NCI-H1436 (cell line): ENCODE measurements around the gene HLA-DOA.

Experiments used
- DNase-seq: peaks from one replicate; lab custom pipeline; 2025; lab: John Stamatoyannopoulos, UW

The HLA-DOA gene

DNA sequence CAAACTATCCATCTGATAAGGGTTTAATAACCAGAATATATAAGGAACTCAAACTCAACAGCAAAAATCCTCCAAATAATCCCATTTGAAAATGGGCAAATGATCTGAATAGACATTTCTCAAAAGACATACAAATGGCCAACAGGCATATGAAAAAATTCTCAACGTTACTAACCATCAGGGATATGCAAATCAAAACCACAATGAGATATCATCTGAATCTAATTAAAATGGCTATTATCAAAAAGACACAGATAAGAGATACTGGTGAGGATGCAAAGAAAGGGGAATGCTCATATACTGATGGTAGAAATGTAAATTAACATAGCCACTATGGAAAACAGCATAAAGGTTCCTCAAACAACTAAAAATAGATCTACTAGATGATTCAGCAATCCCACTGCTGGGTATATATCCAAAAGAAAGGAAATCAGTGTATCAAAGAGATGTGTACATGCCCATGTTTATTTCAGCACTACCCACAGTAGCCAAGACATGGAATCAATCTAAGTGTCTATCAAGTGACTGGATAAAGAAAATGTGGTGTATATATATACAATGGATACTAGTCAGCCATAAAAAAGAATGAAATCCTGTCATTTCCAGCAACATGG, 47.1 kb downstream of the HLA-DOA start:
- no peak for DNase-seq

DNA sequence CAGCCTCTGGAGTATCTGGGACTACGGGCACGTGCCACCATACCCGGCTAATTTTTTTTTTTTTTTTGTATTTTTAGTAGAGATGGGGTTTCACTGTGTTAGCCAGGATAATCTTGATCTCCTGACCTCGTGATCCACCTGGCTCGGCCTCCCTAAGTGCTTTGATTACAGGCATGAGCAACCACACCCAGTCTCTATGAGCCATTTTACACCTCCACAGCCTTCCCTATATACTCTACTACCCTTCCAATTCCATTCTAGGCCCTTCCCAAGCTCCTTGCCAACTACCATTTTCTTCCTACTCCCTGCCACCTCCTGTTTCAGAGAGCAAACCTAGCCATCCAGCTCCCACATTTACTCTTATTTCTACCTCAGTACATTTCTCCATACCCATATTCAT, 48.8 kb downstream of the HLA-DOA start:
- no peak for DNase-seq

DNA sequence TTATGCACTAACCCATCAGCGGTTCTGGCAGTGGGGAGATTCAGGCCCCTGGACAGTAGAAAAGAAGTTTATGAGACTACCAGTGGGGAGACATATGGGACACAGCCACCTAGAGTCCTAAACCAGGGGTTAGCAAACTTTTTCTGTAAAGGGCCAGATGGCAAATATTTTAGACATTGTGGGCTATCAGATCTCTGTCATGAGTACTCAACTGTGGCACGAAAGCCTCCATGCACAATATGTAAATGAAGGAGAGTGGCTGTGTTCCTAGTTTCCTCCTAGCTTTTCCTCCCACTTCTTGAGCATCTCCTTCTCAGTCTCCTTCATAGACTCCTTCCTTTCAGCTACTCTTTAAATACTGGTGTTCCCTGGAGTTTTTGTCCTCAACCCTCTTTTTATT, 53.2 kb downstream of the HLA-DOA start:
- DNase-seq = no peak

DNA sequence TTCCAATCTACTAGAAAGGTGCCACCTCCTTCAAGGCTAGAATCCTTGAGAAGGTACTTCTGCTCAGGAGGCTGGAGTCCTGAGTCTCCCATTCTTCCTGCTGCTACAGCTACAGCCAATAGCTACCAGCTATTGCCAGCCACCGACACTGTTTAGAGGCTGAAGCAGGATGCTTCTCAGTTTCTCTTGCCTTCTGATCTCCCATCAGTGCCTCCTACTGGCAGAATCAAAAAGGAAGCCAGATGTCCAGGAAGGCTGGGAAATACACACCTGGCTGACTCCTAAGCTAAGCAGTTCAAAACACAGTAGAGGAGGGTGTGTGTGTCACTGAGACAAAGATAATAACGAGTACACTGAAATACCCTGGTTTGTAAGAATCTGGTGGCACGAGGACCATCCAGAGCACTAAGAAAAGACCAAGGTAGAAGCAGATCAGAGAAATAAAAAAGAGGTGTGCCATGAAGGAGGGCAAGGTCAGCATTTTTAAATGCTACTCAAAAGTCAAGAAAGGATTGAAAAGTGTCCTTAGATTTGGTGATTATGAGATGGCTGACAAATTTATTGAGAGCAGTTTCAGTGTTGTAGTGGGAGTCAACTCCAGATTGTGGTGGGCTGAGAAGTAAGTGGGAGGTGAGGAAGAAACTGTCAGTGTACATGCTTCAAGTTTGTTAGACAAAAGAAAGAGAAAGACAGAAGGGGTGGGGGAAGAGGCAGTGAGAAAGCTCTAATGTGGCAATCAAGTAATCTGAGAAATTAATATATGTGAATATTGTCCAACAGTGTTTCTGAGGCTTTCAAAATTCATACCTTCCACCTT, 54.2 kb downstream of the HLA-DOA start:
- no peak for DNase-seq

DNA sequence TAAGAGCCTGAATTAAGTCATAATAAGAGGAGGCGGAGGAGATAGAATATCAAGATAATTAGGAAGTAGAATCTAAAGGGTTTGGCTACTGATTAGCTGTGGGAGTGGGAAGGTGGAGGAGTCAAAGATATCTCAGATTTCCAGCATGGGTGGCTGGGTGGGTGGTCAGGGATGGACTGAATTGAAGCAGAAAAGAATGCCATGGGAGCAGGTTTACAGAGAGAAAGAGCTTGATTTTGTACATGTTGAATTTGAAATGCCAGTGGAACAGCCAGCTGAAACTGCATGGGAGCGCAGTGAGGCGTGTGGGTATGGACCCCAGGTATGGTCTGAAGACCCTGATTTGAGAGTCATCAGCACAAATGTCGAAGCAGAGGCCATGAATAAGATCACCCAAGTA, 55.1 kb downstream of the HLA-DOA start:
- no peak for DNase-seq
